ENCODE results near the gene MCUB.
A peak's percentile ranks its signal among the peaks of the same experiment; 100 is the strongest.
"Not testable (repeated sequence)": the region's sequence is repeated elsewhere in the genome, so short reads cannot be mapped to it uniquely, and the experiment has no call there.

MCUB gene

GRCh38 chr4:109559983-109560686, at the start of gene MCUB:
Gene MCUB (plus strand): TSS chr4:109560246. CDS start chr4:109560338, 92 bp downstream.
- peak; percentile 95 for DNase-seq (ENCODE audit: low read depth, low spot score)

- DNase-seq (ENCODE audit: low read depth, low spot score) = no peak
Measured at GRCh38 chr4:109510687-109511086, 49.4 kb upstream of the MCUB start.

GRCh38 chr4:109511414-109511813, 48.6 kb upstream of the MCUB start:
- no peak for DNase-seq (ENCODE audit: low read depth, low spot score)

GRCh38 chr4:109513368-109513767, 46.7 kb upstream of the MCUB start:
- not testable (repeated sequence) for DNase-seq (ENCODE audit: low read depth, low spot score)

- DNase-seq (ENCODE audit: low read depth, low spot score) = no peak
Measured at GRCh38 chr4:109532182-109532581, 27.9 kb upstream of the MCUB start.

- no peak for DNase-seq (ENCODE audit: low read depth, low spot score)
Measured at GRCh38 chr4:109545401-109545800, 14.6 kb upstream of the MCUB start.

- no peak for DNase-seq (ENCODE audit: low read depth, low spot score)
Measured at GRCh38 chr4:109547394-109547793, 12.7 kb upstream of the MCUB start.

GRCh38 chr4:109548655-109549054, 11.4 kb upstream of the MCUB start:
- no peak for DNase-seq (ENCODE audit: low read depth, low spot score)

- DNase-seq (ENCODE audit: low read depth, low spot score) = no peak
Measured at GRCh38 chr4:109552237-109552636, 7.8 kb upstream of the MCUB start.

- no peak for DNase-seq (ENCODE audit: low read depth, low spot score)
Measured at GRCh38 chr4:109553130-109553529, 6.9 kb upstream of the MCUB start.

GRCh38 chr4:109554971-109555370, 5.1 kb upstream of the MCUB start:
- DNase-seq (ENCODE audit: low read depth, low spot score) = no peak

- DNase-seq (ENCODE audit: low read depth, low spot score) = no peak
Measured at GRCh38 chr4:109557433-109557832, 2.6 kb upstream of the MCUB start.

GRCh38 chr4:109558095-109558494, 2.0 kb upstream of the MCUB start:
- DNase-seq (ENCODE audit: low read depth, low spot score) = peak; percentile 6

GRCh38 chr4:109559625-109559982, 442 bp upstream of the MCUB start:
- DNase-seq (ENCODE audit: low read depth, low spot score) = no peak

- DNase-seq (ENCODE audit: low read depth, low spot score) = peak; percentile 53
Measured at GRCh38 chr4:109560687-109561461, 828 bp downstream of the MCUB start.

GRCh38 chr4:109562457-109563239, 2.6 kb downstream of the MCUB start:
- DNase-seq (ENCODE audit: low read depth, low spot score) = no peak

GRCh38 chr4:109571494-109571893, 11.4 kb downstream of the MCUB start:
- DNase-seq (ENCODE audit: low read depth, low spot score) = no peak

- no peak for DNase-seq (ENCODE audit: low read depth, low spot score)
Measured at GRCh38 chr4:109572154-109572553, 12.1 kb downstream of the MCUB start.

GRCh38 chr4:109574443-109574850, 14.4 kb downstream of the MCUB start:
- DNase-seq (ENCODE audit: low read depth, low spot score) = no peak

- DNase-seq (ENCODE audit: low read depth, low spot score) = no peak
Measured at GRCh38 chr4:109574931-109575804, 15.1 kb downstream of the MCUB start.

GRCh38 chr4:109576462-109576861, 16.4 kb downstream of the MCUB start:
- no peak for DNase-seq (ENCODE audit: low read depth, low spot score)

All from ELF-1 (cell line).